Right lobe of liver (tissue), 4 donors: ENCODE measurements around the gene MGME1.

ENCODE experiments used
- POLR2A ChIP-seq: fragments of 450-650 bp; IDR thresholded peaks from one replicate; pipeline ENCODE4 v1.6.1; 2017; ENCODE audit warnings: antibody characterized with exemption, mild to moderate bottlenecking
- TF ChIP-seq, protein P1 (sequence below), 4 donors: fragments of 200-600 bp in 3 of 4; fragments of 450-650 bp in 1 of 4; IDR thresholded peaks; one replicate each; pipeline versions ENCODE4 v1.5.1 to v1.8.0; 2016 to 2022; ENCODE audit warnings: antibody characterized with exemption in 4 of 4, mild to moderate bottlenecking in 2 of 4
- donor health status: DM: no; HTN: no; CAD: no.
- donor health status: DM: no; HTN: no; CAD: no.
- donor health status: DM: no; HTN: yes; CAD: no.

DNA sequence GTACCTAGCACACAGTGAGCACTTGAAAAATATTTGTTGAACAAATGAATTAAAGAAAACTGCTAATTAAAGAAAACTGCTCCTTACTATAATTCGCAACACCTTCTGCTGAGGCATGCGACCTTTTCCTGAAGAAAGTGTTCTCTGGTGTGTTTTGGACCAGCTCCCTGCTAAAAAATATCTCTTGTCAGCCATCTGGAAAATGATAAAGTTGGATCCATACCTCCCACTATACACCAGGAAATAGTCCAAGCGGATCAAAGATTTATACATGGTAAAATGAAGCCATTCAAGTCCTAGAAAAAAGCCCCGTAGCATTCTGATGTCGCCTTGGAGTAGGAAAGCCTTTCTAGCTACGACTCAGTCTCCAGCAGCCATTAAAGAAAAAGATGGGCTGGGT, 45.6 kb downstream of the MGME1 start:
- TF ChIP-seq, protein P1, sequence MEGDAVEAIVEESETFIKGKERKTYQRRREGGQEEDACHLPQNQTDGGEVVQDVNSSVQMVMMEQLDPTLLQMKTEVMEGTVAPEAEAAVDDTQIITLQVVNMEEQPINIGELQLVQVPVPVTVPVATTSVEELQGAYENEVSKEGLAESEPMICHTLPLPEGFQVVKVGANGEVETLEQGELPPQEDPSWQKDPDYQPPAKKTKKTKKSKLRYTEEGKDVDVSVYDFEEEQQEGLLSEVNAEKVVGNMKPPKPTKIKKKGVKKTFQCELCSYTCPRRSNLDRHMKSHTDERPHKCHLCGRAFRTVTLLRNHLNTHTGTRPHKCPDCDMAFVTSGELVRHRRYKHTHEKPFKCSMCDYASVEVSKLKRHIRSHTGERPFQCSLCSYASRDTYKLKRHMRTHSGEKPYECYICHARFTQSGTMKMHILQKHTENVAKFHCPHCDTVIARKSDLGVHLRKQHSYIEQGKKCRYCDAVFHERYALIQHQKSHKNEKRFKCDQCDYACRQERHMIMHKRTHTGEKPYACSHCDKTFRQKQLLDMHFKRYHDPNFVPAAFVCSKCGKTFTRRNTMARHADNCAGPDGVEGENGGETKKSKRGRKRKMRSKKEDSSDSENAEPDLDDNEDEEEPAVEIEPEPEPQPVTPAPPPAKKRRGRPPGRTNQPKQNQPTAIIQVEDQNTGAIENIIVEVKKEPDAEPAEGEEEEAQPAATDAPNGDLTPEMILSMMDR (IDR thresholded peaks at IDR 0.05), result no peak
- TF ChIP-seq POLR2A, result no peak
